IPS-NIHi7 (cell line): ENCODE results near the gene SCGN.

ENCODE experiments used
- DNase-seq: peaks from one replicate; pipeline ENCODE4 v3.0.0; 2012; ENCODE audit warnings: mixed read lengths; ENCODE audit errors: extremely low spot score

Gene SCGN

GRCh38 chr6:25640446-25640845 is 11.6 kb upstream of the SCGN start:
- no peak for DNase-seq

- no peak for DNase-seq
Measured at GRCh38 chr6:25640891-25641290, 11.1 kb upstream of the SCGN start.

- DNase-seq: no peak
Measured at GRCh38 chr6:25641377-25641776, 10.6 kb upstream of the SCGN start.

DNA sequence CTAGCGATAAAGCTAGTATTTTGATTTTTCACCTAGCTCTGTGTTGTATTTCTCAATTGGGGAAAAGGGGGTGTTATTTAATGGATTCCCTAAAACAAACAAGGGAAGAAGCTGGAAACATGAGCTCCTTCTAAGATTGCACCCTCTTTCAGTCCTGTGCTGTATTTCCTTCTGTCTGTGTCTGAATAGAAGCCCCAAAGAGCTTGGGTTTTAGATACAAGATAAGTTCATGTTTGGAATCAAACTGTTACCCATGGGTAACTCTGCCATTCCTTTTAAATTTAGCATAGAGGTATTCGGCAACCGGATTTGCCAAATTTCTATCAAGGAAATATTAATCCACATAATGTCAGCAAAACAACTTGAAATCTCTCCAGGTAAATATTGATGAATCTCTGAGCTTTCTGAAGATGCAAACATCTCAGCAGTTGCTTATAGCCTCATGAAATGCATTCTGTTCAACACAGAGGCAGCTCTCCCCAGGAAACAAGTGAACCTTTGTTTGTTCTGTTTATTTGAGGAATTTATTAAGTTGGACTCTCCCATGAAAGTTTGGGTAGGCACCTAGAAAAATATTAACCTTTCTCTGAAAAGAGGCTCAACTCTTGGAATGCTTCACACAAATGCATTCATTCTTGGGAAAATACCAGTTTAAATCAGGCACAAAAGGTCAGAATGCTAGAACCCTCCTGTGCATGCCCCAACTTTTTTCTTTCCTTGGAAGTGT is 9.9 kb upstream of the SCGN start:
- no peak for DNase-seq

- DNase-seq: no peak
Measured at GRCh38 chr6:25642667-25643328, 9.2 kb upstream of the SCGN start.

DNA sequence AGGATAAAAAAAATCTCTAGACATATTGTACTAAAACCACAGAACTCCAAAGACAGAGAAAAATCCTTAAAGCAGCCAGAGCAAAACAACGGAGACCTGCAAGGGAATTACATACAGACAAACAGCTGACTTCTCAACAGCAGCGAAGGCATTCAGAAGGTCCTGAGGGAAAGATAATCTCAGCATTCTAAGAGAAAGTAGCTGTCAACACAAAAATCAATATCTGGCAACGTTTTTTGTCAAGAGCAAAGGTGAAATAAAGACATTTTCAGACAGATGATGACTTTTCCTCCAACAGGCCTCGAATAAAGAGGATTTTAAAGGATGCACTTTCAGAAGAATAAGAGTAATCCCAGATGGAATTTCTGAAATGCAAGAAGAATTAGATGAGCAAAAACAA is 6.1 kb upstream of the SCGN start:
- DNase-seq: no peak

- DNase-seq: no peak
Measured at GRCh38 chr6:25649611-25650010, 2.4 kb upstream of the SCGN start.

DNA sequence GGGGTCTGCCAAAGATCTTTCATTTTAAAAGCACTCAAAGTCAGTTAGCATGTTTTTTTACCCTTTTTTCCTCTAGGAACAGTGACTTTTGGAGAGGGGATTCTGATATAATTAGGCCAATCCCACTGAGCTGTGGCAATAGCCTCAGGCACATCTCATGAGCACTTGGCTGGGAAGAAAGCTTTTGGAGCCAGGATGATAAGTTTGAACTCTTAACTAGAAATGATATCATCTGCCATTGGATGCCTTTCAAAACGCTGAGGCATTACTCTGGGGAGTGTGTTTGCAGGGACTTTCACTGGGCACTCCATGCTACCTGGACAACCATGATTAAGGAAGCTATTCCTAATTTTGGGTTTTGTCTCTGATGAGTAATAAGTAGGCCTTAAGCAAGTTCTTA is 3.7 kb downstream of the SCGN start:
- DNase-seq: no peak

GRCh38 chr6:25659633-25660368 is 7.8 kb downstream of the SCGN start:
- no peak for DNase-seq

- DNase-seq: peak; percentile 16
Measured at GRCh38 chr6:25660512-25660911, 8.5 kb downstream of the SCGN start.

GRCh38 chr6:25661129-25661779 is 9.2 kb downstream of the SCGN start:
- no peak for DNase-seq

DNA sequence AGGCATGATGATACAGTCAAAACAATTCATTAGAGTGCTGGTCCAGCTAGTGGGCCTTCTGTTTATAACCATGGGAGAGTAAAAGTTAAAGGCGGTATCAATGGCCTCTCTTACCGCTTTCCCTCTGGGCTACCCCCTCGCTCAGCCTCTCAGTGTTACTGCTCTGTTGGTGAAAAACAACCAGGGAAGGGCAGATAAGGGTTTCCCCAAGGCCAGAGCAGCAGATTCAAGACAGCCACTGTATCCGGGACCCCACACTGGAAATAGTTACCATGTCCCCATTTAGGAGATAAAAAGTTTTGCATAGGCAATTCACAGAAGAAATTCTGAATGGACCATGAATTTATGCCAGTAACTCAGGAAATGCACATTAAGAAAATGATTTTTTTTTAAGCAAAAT is 13.4 kb downstream of the SCGN start:
- DNase-seq: no peak

- DNase-seq: no peak
Measured at GRCh38 chr6:25669413-25669812, 17.4 kb downstream of the SCGN start.

DNA sequence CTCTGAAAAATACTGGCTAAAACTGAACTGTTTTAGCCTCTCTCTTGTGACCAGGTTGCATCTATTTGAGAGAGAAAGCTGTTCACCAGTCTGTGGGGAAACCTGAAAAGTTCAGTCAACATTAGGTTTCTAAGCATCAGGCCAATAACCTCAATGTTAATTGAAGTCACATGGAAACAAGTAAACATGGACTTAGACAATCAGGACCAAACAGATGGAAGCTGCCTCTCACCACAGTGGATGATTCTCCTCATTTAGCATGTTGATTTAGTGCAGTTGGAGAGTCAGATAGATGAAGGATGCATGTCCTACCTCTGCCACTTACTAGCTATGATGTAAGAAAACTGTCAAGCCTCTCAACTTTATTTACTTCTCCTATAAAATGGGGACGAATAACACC is 18.2 kb downstream of the SCGN start:
- DNase-seq: no peak

GRCh38 chr6:25670793-25671513 is 18.9 kb downstream of the SCGN start:
- no peak for DNase-seq

- no peak for DNase-seq
Measured at GRCh38 chr6:25671652-25672051, 19.6 kb downstream of the SCGN start.

- DNase-seq: no peak
Measured at GRCh38 chr6:25675167-25675566, 23.2 kb downstream of the SCGN start.

- DNase-seq: no peak
Measured at GRCh38 chr6:25676775-25677174, 24.8 kb downstream of the SCGN start.

DNA sequence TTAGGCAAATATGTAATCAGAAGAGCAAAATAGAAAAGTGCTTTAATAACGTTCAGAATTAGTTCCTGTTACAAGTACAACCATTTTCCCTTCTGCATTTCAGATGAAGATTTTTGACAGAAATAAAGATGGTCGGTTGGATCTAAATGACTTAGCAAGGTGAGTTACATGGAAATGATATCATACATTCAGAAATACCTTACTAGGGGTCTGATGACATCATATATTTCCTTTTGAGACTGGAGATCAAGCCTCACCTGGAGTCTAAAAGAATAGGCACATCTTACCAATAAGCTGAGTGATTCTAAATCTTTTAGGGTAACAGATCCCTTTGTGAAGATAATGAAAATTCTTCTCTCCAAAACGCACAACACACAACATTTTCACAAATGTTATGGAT is 29.8 kb downstream of the SCGN start:
- no peak for DNase-seq

DNA sequence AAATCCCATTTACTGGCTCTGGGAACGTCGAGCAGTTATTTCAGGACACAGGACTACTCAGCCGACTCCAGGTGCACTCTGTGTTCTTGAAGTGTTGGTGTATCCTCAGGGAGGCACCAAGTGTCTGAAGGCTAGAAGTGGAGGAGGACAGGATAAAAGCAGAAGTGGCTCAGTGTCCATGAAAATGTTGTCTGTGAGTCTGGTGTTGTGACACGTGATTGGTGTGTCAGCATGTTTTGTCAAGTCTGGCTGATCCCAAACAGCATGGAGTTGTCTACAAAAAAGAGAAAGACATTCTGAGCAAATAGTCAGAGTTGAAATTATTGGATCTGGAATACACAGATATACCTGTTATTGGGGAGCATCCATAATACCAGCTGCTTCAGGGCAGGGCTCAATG is 30.3 kb downstream of the SCGN start:
- no peak for DNase-seq

DNA sequence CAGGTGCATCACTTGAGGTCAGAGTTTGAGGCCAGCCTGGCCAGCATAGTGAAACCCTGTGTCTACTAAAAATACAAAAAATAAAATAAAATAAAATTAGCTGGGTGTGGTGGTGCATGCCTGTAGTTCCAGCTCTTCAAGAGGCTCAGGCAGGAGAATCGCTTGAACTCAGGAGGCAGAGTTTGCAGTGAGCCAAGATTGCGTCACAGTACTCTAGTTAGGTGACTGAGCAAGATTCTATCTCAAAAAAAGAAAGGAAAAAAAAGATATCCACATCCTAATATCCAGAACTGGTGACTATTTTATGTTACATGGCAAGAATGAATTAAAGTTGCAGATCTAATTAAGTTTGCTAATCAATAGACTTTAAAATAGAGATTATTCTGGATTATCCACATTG is 32.5 kb downstream of the SCGN start:
- no peak for DNase-seq

DNA sequence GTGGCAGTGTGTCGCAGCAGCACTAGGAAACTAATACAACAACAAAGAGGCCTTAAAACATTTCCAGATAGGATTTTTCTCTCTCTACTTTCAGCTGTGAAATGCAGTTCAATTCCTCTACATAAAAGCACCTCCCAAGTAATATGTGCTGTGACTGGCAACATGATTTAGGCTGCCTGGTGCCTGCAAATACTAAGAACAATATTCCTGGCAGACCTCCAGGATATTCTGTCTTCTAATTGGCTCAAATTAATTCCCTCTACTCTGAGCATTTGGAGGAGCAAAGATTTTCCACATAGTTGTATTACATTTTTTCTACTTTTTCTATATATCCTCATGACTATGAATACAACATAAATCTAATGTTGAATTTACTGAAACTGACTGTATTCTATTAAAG is 33.2 kb downstream of the SCGN start:
- DNase-seq: no peak
